Posterior vena cava (tissue), 2 donors: Measurements from ENCODE around the gene NAP1L1. TPM values are rescaled to one million over a fixed set of nuclear protein-coding genes. Genes with fewer than 3 reads are reported as not detected.
A peak's percentile ranks its signal among the peaks of the same experiment; 100 is the strongest.

Experiments used
- DNase-seq: peaks from one replicate; pipeline ENCODE4 v3.0.0-alpha.2; 2020; ENCODE audit warnings: low spot score
- intact Hi-C, 2 donors: fragments of 100-400 bp; cut with DNase I; formaldehyde crosslinking; loops; one replicate each; pipeline versions ENCODE4 v1.14.1 to v1.14.2; 2022 to 2023
- long read RNA-seq, 2 donors: library from polyadenylated mRNA; unstranded; transcript quantifications; one replicate each; pipeline ENCODE4 v2.0.0, GENCODE V29; 2020 to 2021
- total RNA-seq, 2 donors: library from RNA; stranded (reverse); fragmentation: NEBNext Ultra II Directional; extraction: Animal tissue kit (Norgen Biotek cat#: 25700); gene quantifications; one replicate each; pipeline ENCODE4 v1.2.1, GENCODE V29; 2021
- donor health status: DM: yes; HTN: yes; CAD: no.
- donor health status: DM: yes; HTN: yes; CAD: no.

The NAP1L1 gene, protein sequence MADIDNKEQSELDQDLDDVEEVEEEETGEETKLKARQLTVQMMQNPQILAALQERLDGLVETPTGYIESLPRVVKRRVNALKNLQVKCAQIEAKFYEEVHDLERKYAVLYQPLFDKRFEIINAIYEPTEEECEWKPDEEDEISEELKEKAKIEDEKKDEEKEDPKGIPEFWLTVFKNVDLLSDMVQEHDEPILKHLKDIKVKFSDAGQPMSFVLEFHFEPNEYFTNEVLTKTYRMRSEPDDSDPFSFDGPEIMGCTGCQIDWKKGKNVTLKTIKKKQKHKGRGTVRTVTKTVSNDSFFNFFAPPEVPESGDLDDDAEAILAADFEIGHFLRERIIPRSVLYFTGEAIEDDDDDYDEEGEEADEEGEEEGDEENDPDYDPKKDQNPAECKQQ
- 100 to 1,000 TPM; 281 to 331 TPM for total RNA-seq
- long read RNA-seq, donor 1, full-length matches to known transcripts = 10 of 22 reads
- long read RNA-seq, donor 1, partial matches to known transcripts = 6 of 22 reads
- long read RNA-seq, donor 1, other reads (novel, unspliced or antisense) = 6 of 22 reads
- long read RNA-seq, donor 2, full-length matches to known transcripts = 69 of 115 reads
- long read RNA-seq, donor 2, partial matches to known transcripts = 27 of 115 reads
- long read RNA-seq, donor 2, other reads (novel, unspliced or antisense) = 19 of 115 reads

GRCh38 chr12:76083904-76084862 lies at the start of gene NAP1L1:
Gene NAP1L1, minus strand, starts transcription at chr12:76084685. Its CDS starts 10,466 bp downstream, at chr12:76074219.
- intact Hi-C loops = no loop called here
- peak; percentile 99 for DNase-seq

- no peak for DNase-seq
- intact Hi-C loops = no loop called here
Observed at GRCh38 chr12:76127588-76127987, 43.1 kb upstream of the NAP1L1 start.

DNA sequence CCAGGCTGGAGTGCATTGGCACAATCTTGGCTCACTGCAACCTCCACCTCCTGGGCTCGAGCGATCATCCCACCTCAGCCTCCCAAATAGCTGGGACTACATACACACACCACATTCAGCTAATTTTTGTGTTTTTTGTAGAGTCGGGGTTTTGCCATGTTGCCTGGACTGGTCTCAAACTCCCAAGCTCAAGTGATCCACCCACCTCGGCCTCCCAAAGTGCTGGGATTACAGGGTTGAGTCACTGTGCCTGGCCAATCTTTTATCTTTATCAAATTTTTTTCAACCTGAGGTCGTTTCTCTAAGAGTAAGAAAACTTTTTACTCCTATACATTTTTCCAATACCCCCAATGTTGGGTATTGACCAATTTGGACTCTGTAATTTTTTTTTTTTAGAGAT lies 40.0 kb upstream of the NAP1L1 start:
- intact Hi-C loops = no loop called here
- no peak for DNase-seq

- intact Hi-C loops = no loop called here
- no peak for DNase-seq
Observed at GRCh38 chr12:76123259-76124212, 39.1 kb upstream of the NAP1L1 start.

- intact Hi-C loops = no loop called here
- DNase-seq = no peak
Observed at GRCh38 chr12:76119887-76120286, 35.4 kb upstream of the NAP1L1 start.

GRCh38 chr12:76117751-76118150 lies 33.3 kb upstream of the NAP1L1 start:
- intact Hi-C loops = no loop called here
- no peak for DNase-seq

DNA sequence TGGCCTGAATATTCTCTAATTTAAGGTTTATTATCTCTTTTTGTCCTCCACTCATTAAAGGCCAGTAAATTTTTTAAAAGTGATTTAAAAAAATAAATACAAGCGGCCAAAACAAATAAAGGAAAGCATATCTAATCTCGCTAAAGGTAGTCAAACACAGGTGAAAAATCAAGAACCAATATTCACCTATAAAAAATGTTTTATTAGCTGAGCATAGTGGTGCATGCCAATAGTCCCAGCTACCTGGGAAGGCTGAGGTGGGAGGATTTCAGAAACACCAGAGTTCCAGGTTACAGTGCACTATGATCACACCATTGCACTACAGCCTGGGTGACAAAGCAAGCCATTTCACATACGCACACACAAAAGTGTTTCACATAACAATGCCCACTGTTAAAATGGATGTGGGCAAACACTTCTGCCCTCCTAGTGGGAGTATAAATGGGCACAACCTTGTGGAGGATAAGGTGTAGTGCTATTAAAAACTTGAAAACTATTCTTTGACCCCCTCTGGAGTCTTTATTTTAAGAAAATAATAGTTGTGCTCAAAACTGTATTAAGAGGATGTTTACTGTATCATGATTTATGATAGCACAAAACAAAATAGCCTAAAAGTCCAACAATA lies 32.7 kb upstream of the NAP1L1 start:
- intact Hi-C loops = no loop called here
- DNase-seq = no peak

DNA sequence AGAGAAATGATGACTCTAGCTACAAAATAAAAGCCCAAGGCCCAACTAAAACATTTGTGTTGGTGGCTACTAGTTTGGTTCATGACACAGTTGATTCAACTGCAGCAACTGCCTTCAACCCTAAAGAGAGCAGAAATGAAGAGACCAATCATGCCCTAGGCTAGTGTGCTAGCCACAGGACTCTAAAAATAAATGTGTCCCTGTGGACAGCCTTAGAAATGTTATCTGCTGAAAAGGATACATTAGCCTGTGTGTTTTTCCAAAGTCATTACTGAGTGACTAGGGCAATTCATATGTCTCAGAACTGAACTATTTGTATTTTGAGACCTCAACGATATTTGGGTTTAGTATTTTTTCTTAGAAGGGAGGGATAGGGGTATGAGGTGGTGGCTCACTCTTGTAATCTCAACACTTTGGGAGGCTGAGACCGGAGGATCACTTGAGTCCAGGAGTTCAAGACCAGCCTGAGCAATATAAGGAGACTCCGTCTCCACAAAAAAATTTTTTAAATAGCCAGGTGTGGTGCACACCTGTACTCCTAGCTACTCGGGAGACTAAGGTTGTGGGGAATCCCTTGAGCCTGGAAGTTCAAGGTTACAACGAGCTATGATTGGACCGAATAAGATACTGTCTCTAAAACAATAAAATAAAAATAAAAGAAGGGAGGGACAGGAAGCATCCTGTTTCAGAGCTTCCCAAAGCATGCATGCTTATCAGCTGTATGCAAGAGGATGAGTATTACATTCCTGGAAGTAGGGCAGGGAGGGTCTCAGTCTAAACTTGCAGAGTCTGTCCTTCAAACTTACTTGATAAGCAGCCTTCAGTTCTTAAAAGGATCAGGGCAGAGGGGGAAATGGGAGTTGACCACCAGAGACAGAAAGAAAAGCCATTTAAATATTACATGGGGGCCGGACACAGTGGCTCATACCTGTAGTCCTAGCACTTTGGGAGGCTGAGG lies 29.6 kb upstream of the NAP1L1 start:
- no peak for DNase-seq
- intact Hi-C loops = no loop called here

DNA sequence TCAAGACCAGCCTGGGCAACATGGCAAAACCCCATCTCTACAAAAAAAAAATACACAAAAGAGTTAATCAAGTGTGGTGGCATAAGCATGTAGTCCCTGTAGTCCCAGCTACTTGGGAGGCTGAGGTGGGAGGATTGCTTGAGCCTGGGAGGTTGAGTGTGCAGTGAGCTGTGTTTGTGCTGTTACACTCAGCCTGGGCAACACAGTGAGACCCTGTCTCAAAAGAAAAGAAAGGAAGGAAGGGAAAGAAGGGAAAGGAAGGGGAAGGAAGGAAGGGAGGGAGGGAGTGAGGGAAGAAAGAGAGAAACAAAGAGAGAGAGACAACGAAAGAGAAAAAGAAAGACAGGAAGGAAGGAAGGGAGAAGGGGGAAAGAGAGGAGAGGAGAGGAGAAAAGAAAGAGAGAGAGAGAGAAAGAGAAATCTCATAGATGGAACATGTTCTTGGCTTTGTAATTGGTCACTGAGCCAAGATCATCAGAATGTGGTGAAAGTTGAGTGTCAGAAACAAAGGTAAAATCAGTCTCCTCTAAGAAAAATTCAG lies 26.8 kb upstream of the NAP1L1 start:
- intact Hi-C loops = no loop called here
- DNase-seq = no peak

GRCh38 chr12:76109879-76110278 lies 25.4 kb upstream of the NAP1L1 start:
- intact Hi-C loops = no loop called here
- no peak for DNase-seq

DNA sequence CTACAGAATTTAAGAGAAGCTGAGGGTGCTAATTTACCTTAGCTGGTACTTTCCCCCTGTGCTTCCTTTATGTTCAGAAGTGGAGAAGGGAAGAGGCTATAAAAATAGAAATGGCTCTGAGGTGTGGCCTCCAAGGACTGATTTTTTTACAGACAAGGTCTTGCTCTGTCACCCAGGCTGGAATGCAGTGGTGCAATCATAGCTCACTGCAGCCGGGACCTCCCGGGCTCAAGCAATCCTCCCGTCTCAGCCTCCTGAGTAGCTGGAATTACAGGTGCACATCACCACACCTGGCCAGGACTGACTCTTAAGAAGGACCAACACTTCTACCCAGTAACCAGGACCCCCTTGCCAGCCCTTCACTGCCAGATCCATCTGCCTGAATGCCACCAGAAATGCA lies 23.9 kb upstream of the NAP1L1 start:
- DNase-seq = no peak
- intact Hi-C loops = loop anchor here in 1 of 2 donors (1.0 kb wide), 1 partner anchor 19 kb away; no protein-coding TSS in a partner anchor

- intact Hi-C loops = no loop called here
- DNase-seq = no peak
Observed at GRCh38 chr12:76106631-76107030, 22.1 kb upstream of the NAP1L1 start.

DNA sequence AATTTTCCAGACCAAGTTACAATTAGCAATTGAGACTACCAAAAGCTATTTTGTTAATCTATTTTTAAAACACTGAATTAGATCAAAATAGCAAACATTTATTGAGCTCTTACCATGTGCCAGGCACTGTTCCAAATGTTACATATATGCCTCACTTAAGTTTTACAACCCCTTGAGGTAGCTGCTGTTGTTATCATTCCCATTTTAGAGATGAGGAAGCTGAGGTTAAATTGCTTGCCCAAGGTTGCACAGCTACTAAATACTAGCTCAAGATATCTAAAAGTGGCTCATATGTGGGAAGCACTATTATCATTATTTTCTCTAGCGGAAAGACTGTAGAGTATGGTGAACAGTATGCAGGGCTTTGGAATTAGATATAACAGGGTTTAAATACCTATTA lies 19.5 kb upstream of the NAP1L1 start:
- intact Hi-C loops = no loop called here
- DNase-seq = no peak

- intact Hi-C loops = no loop called here
Observed at GRCh38 chr12:76101739-76102385, 17.4 kb upstream of the NAP1L1 start.

DNA sequence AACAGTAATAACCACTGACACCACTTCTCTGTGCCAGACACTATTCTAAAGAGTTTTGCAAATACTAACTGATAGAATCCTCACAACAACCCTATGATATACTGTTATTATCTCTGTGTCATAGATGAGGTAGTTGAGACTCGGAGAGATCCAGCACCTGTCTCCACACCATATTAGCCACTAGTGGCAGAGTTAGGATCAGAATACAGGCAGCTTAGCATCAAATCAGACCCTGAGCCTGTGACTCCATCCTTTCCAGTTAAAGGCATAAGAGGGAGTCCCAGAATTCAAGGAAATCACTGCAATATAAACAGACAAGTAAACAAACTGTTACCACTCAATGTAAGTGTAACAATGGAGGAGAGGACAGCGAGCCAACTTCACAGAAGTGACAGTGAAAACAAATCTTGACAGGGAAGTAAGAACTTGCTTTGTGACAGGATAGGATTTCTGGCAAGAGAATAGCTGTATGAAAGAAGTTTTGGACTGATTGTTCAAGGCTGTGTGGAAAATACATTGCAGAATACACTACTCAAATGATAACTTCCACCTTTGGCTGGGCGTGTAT lies 11.7 kb upstream of the NAP1L1 start:
- intact Hi-C loops = no loop called here
- DNase-seq = no peak

More at GRCh38 chr12:76101739-76102385, 17.4 kb upstream of the NAP1L1 start:
- no peak for DNase-seq

DNA sequence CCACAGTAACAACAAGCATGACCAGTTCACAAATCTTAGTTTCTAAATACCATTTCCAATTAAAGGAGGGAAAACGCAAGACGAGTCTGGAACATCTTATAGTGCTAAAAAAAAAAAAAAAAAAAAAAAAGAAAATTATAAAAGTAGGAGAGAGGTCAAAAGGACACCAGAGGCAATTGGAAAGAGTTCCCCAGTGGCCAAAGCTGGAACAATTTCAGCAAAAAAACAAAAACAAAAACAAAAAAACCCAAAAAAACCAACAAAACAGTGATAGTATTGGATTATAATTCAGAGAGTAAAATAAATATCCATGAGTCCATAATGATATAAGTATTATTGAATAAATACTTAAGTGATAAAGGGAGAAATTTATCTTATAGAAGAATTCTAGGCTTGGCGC lies 10.3 kb upstream of the NAP1L1 start:
- intact Hi-C loops = no loop called here
- DNase-seq = no peak
